B cell (primary cell): Measurements from ENCODE around the gene NFASC. TPM values are rescaled to one million over a fixed set of nuclear protein-coding genes. Genes with fewer than 3 reads are reported as not detected.

Experiments
- ATAC-seq: fragments of 200-7000 bp; cut with Tn5 transposase; one replicate; pipeline ENCODE4 v1.10.0; 2021; ENCODE audit warnings: low read depth, mild to moderate bottlenecking, moderate number of reproducible peaks, moderate library complexity
- CTCF ChIA-PET: fragments of 350-600 bp; sonication (Branson Sonifier 250); formaldehyde crosslinking; loops from one replicate; lab custom pipeline; 2021; ENCODE audit warnings: antibody characterized with exemption, inconsistent platforms; lab: Charles Lee
- POLR2A ChIA-PET: fragments of 350-600 bp; sonication (Branson Sonifier 250); formaldehyde crosslinking; loops from one replicate; lab custom pipeline; 2021; ENCODE audit warnings: antibody characterized with exemption; lab: Charles Lee
- DNase-seq: peaks from one replicate; pipeline ENCODE4 v3.0.0; 2013
- H2AFZ ChIP-seq: 2 replicates; pipeline ENCODE4 v1.6.1; 2012; ENCODE audit warnings: mild to moderate bottlenecking, low read depth, low read length; ENCODE audit not compliant: insufficient read depth, poor library complexity, severe bottlenecking
- H3K27ac ChIP-seq, 2 donors: 1 replicate in 1 of 2; 2 replicates in 1 of 2; pipeline ENCODE4 v1.5.1; 2012 to 2013; ENCODE audit warnings: low read length in 2 of 2, mild to moderate bottlenecking in 2 of 2, moderate library complexity in 1 of 2
- H3K27me3 ChIP-seq, 4 experiments: fragments of 200-600 bp in 1 of 4; sonication (generic) in 1 of 4; replicated peaks in 1 of 4; 1 replicate in 2 of 4; 2 replicates in 2 of 4; pipeline versions ENCODE4 v1.6.1 to v1.7.0; 2013 to 2016; ENCODE audit warnings: low read length in 3 of 4, mild to moderate bottlenecking in 2 of 4, mixed read lengths in 1 of 4, moderate library complexity in 1 of 4; ENCODE audit not compliant: insufficient read depth in 4 of 4, control insufficient read depth in 3 of 4; ENCODE audit errors: control extremely low read depth in 1 of 4
- H3K36me3 ChIP-seq, 2 experiments: replicated peaks in 1 of 2; 1 replicate in 1 of 2; 2 replicates in 1 of 2; pipeline versions ENCODE4 v1.6.1 to v1.7.1; 2013; ENCODE audit warnings: low read length in 1 of 2; ENCODE audit not compliant: insufficient read depth in 2 of 2, control insufficient read depth in 1 of 2; ENCODE audit errors: control extremely low read depth in 1 of 2, extremely low read depth in 1 of 2
- H3K4me1 ChIP-seq, 2 donors: fragments of 200-600 bp in 1 of 2; sonication (generic) in 1 of 2; 1 replicate in 1 of 2; 2 replicates in 1 of 2; pipeline versions ENCODE4 v1.5.1 to v1.6.1; 2013 to 2017; ENCODE audit warnings: low read length in 2 of 2; ENCODE audit not compliant: control insufficient read depth in 2 of 2, insufficient read depth in 2 of 2
- H3K4me2 ChIP-seq: replicated peaks from 2 replicates; pipeline ENCODE3; 2012; ENCODE audit warnings: mild to moderate bottlenecking, low read depth, low read length; ENCODE audit not compliant: poor library complexity, severe bottlenecking
- H3K4me3 ChIP-seq, 5 experiments: fragments of 200-600 bp in 1 of 5; sonication (generic) in 1 of 5; 1 replicate in 3 of 5; 2 replicates in 2 of 5; pipeline versions ENCODE4 v1.5.1 to v1.7.0; 2011 to 2016; ENCODE audit warnings: low read length in 4 of 5, mild to moderate bottlenecking in 4 of 5, low read depth in 2 of 5, control low read depth in 1 of 5, moderate library complexity in 1 of 5; ENCODE audit not compliant: insufficient read depth in 1 of 5; ENCODE audit errors: control extremely low read depth in 1 of 5, extremely low read depth in 1 of 5
- H3K79me2 ChIP-seq: fragments of 200-600 bp; sonication (generic); one replicate; pipeline ENCODE4 v1.6.0; 2016; ENCODE audit warnings: low read length; ENCODE audit not compliant: control insufficient read depth, insufficient read depth
- H3K9ac ChIP-seq: fragments of 200-600 bp; sonication (generic); 2 replicates; pipeline ENCODE4 v1.6.1; 2017; ENCODE audit warnings: mild to moderate bottlenecking, low read length, moderate library complexity
- H3K9me3 ChIP-seq, 3 donors: one replicate each; pipeline versions ENCODE4 v1.6.1 to v1.7.1; 2013; ENCODE audit warnings: low read length in 2 of 3; ENCODE audit not compliant: control insufficient read depth in 2 of 3, insufficient read depth in 1 of 3; ENCODE audit errors: control extremely low read depth in 1 of 3
- H4K20me1 ChIP-seq: 2 replicates; pipeline ENCODE4 v1.6.0; 2012; ENCODE audit warnings: mild to moderate bottlenecking, low read length; ENCODE audit not compliant: insufficient read depth, control insufficient read depth, poor library complexity, severe bottlenecking
- H3K27ac Mint-ChIP-seq: one replicate; pipeline ENCODE4 v1.8.0; 2021; ENCODE audit warnings: mixed read lengths
- H3K27me3 Mint-ChIP-seq: one replicate; pipeline ENCODE4 v1.8.0; 2021; ENCODE audit warnings: mixed read lengths
- H3K4me1 Mint-ChIP-seq: one replicate; pipeline ENCODE4 v1.8.0; 2021; ENCODE audit warnings: mixed read lengths
- H3K4me3 Mint-ChIP-seq: one replicate; pipeline ENCODE4 v1.8.0; 2021; ENCODE audit warnings: mixed read lengths
- H3K9me3 Mint-ChIP-seq: one replicate; pipeline ENCODE4 v1.8.0; 2022; ENCODE audit warnings: mixed read lengths; ENCODE audit not compliant: insufficient read depth
- CTCF ChIP-seq: fragments of 200-600 bp; IDR thresholded peaks from one replicate; pipeline ENCODE4 v1.8.0; 2022; ENCODE audit warnings: antibody characterized with exemption, mild to moderate bottlenecking
- EZH2 ChIP-seq: IDR thresholded peaks from 2 replicates; pipeline ENCODE4 v1.6.1; 2012; ENCODE audit warnings: borderline replicate concordance, low read depth, mild to moderate bottlenecking, moderate library complexity, low read length; ENCODE audit not compliant: insufficient read depth, poor library complexity, severe bottlenecking
- WGBS: methylation state at CpG from one replicate; pipeline ENCODE4 v1.1.5; 2013; ENCODE audit warnings: missing lambda C conversion rate; ENCODE audit not compliant: insufficient coverage; 5-methylcytosine and 5-hydroxymethylcytosine counted together
- intact Hi-C: fragments of 100-400 bp; cut with micrococcal nuclease; formaldehyde crosslinking; loops from one replicate; pipeline ENCODE4 v1.10.0; 2022
- polyA plus RNA-seq: library from polyadenylated mRNA; depleted of rRNA; stranded (reverse); fragments of >200 nt; gene quantifications from 2 replicates; pipeline ENCODE4 v1.2.3, GENCODE V29; 2012
- total RNA-seq, 2 donors: library from RNA; stranded (reverse); fragments of 120-200 nt in 1 of 2; gene quantifications; 1 replicate in 1 of 2; 2 replicates in 1 of 2; pipeline versions ENCODE4 v1.2.3 to v1.2.4, GENCODE V29; 2013 to 2022

Gene NFASC
- total and polyA plus RNA-seq, 2 donors (not counting 1 experiment from before 2014, with no cell fraction given) = 0.06 to 0.39 TPM

- H3K4me3 Mint-ChIP-seq = no peak overlapping the region
- CTCF ChIA-PET = interaction anchor here (1.1 to 1.3 kb wide), 3 partner anchors 9 to 203 kb away, joined by 3 to 6 read pairs (median 5); no protein-coding TSS in a partner anchor
Measured at GRCh38 chr1:205052690-205053089, 182.0 kb downstream of the NFASC start.

GRCh38 chr1:205053296-205053695 lies 182.6 kb downstream of the NFASC start:
- Histone ChIP-seq H3K9ac (no peak overlapping the region), H3K79me2 (no peaks in the 10 kb centered on the region), H3K27ac (no peak overlapping the region), H3K9me3 (no peaks in the 10 kb centered on the region), H3K4me2 (no peak overlapping the region), H3K27me3 (peaks cover 0 to 4% (median 0%) of the 10 kb centered on the region in 4 experiments), H2AFZ (no peak overlapping the region), H3K4me3 (no peak overlapping the region), H3K4me1 (no peaks in the 10 kb centered on the region), H3K36me3 (no peaks in the 10 kb centered on the region), H4K20me1 (no peaks in the 10 kb centered on the region)
- DNase-seq (no peak), ATAC-seq (no peak)
- Mint-ChIP-seq H3K4me1 (no peaks in the 10 kb centered on the region), H3K9me3 (no peaks in the 10 kb centered on the region), H3K27ac (no peak overlapping the region), H3K4me3 (no peak overlapping the region), H3K27me3 (peaks cover 11% of the 10 kb centered on the region)
- CTCF ChIA-PET = interaction anchor here (1.1 to 1.3 kb wide), 3 partner anchors 8 to 203 kb away, joined by 3 to 6 read pairs (median 5); no protein-coding TSS in a partner anchor
- POLR2A ChIA-PET = no interaction called here
- 85% methylated on average over 2 of the region's 5 CpGs for WGBS
- intact Hi-C loops = no loop called here
- no peak for TF ChIP-seq EZH2
- no peak for TF ChIP-seq CTCF

More at GRCh38 chr1:205052690-205053089, 182.0 kb downstream of the NFASC start:
- no peaks in the 10 kb centered on the region for H3K79me2 ChIP-seq
- H3K9me3 ChIP-seq = no peaks in the 10 kb centered on the region
- Mint-ChIP-seq H3K4me1 (no peaks in the 10 kb centered on the region), H3K27ac (no peak overlapping the region), H3K9me3 (no peaks in the 10 kb centered on the region), H3K27me3 (peaks cover 15% of the 10 kb centered on the region)
- POLR2A ChIA-PET = no interaction called here
- no peak overlapping the region for H3K4me2 ChIP-seq
- intact Hi-C loops = no loop called here
- H3K9ac ChIP-seq = no peak overlapping the region
- H3K36me3 ChIP-seq = no peaks in the 10 kb centered on the region
- H3K4me1 ChIP-seq = no peaks in the 10 kb centered on the region
- H2AFZ ChIP-seq = no peak overlapping the region
- peaks cover 0 to 4% (median 0%) of the 10 kb centered on the region in 4 experiments for H3K27me3 ChIP-seq
- 94% methylated on average over 5 of the region's 11 CpGs for WGBS
- H3K27ac ChIP-seq = no peak overlapping the region
- TF ChIP-seq EZH2 = no peak
- no peak for TF ChIP-seq CTCF
- ATAC-seq (no peak), DNase-seq (no peak)
- H3K4me3 ChIP-seq = no peak overlapping the region
- no peaks in the 10 kb centered on the region for H4K20me1 ChIP-seq
